Fibroblast of lung (primary cell): ENCODE data around the gene TIMP4. TPM values are rescaled to one million over a fixed set of nuclear protein-coding genes. Genes with fewer than 3 reads are reported as not detected.

Source experiments
- DNase-seq, 2 donors: peaks; one replicate each; pipeline versions ENCODE4 v3.0.0 to v3.0.0-alpha.2; 2010; ENCODE audit warnings: low read depth in 2 of 2
- H2AFZ ChIP-seq: 2 replicates; pipeline ENCODE4 v1.5.1; 2012; ENCODE audit warnings: low read length, control low read depth, inconsistent platforms
- H3K27ac ChIP-seq: 2 replicates; pipeline ENCODE4 v1.5.1; 2011; ENCODE audit warnings: low read length, control low read depth; ENCODE audit not compliant: insufficient read depth
- H3K27me3 ChIP-seq: 2 replicates; pipeline ENCODE4 v1.5.1; 2011; ENCODE audit warnings: mild to moderate bottlenecking, low read length; ENCODE audit not compliant: control insufficient read depth, insufficient read depth
- H3K36me3 ChIP-seq: 2 replicates; pipeline ENCODE4 v1.5.1; 2011; ENCODE audit warnings: low read length; ENCODE audit not compliant: control insufficient read depth, insufficient read depth
- H3K4me1 ChIP-seq: 2 replicates; pipeline ENCODE4 v1.5.1; 2011; ENCODE audit warnings: low read length; ENCODE audit not compliant: control insufficient read depth, insufficient read depth; ENCODE audit errors: extremely low read depth
- H3K4me2 ChIP-seq: 2 replicates; pipeline ENCODE4 v1.5.1; 2011; ENCODE audit warnings: low read length, control low read depth; ENCODE audit not compliant: insufficient read depth; ENCODE audit errors: extremely low read depth
- H3K4me3 ChIP-seq, 4 experiments: fragments of 200-600 bp in 1 of 4; sonication (generic) in 1 of 4; replicated peaks in 1 of 4; 2 replicates each; pipeline ENCODE4 v1.5.1; 2011 to 2016; ENCODE audit warnings: low read length in 4 of 4, low read depth in 3 of 4, mild to moderate bottlenecking in 3 of 4, control low read depth in 2 of 4, inconsistent platforms in 1 of 4, mixed read lengths in 1 of 4; ENCODE audit not compliant: insufficient read depth in 1 of 4; ENCODE audit errors: control extremely low read depth in 1 of 4
- H3K79me2 ChIP-seq: 2 replicates; pipeline ENCODE4 v1.5.1; 2012; ENCODE audit warnings: mild to moderate bottlenecking, low read length, inconsistent platforms; ENCODE audit not compliant: control insufficient read depth, insufficient read depth
- H3K9ac ChIP-seq: 2 replicates; pipeline ENCODE4 v1.5.1; 2011; ENCODE audit warnings: mild to moderate bottlenecking, low read length, control low read depth; ENCODE audit not compliant: insufficient read depth
- H3K9me3 ChIP-seq: 2 replicates; pipeline ENCODE4 v1.5.1; 2012; ENCODE audit warnings: low read depth, low read length; ENCODE audit not compliant: control insufficient read depth, insufficient read depth
- H4K20me1 ChIP-seq: 2 replicates; pipeline ENCODE4 v1.5.1; 2011; ENCODE audit warnings: low read length; ENCODE audit not compliant: control insufficient read depth, insufficient read depth; ENCODE audit errors: extremely low read depth
- EZH2 ChIP-seq: IDR thresholded peaks from 2 replicates; pipeline ENCODE4 v1.5.1; 2012; ENCODE audit warnings: low read length, control low read depth, mild to moderate bottlenecking; ENCODE audit errors: missing control alignments
- polyA plus RNA-seq, 2 donors: library from polyadenylated mRNA; depleted of rRNA in 1 of 2; stranded (reverse) in 1 of 2; unstranded in 1 of 2; fragments of >200 nt; gene quantifications; 2 replicates each; pipeline ENCODE4 v1.2.1, GENCODE V29; 2011 to 2012; ENCODE audit warnings: missing spikeins in 1 of 2
- total RNA-seq: library from RNA; depleted of rRNA; stranded (reverse); fragments of >200 nt; gene quantifications from 2 replicates; pipeline ENCODE4 v1.2.1, GENCODE V29; 2014
- TF ChIP-seq, protein P1 (sequence below), 2 donors: IDR thresholded peaks in 1 of 2; conservative IDR thresholded peaks in 1 of 2; 1 replicate in 1 of 2; 2 replicates in 1 of 2; pipeline ENCODE4 v1.5.1; 2011 to 2012; ENCODE audit warnings: low read length in 2 of 2, control low read depth in 1 of 2, inconsistent platforms in 1 of 2, low read depth in 1 of 2, mild to moderate bottlenecking in 1 of 2

TIMP4 gene
- total and polyA plus RNA-seq, 2 donors (not counting 1 experiment from before 2014, with no cell fraction given), result 2.8 to 12.6 TPM

DNA sequence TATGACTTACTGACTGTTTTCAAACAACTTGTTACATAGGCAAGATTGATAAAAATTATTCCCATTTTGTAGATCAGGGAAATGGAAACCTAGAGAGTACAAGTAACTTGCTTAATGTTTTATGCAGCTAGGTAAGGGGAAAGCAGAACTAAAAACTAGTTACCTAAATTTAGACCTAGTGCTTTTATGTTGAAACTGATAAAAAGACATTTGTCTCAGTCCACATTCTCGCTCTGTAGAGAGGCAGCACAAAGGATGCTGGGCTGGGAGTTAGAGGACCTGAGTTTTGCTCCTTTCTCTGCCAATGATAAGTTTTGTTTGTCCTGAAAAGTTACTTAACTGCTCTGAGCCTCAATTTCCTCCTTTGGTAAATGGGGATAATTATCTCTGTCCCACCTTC lies 17.4 kb downstream of the TIMP4 start:
- TF ChIP-seq EZH2, result no peak
- TF ChIP-seq, protein P1, sequence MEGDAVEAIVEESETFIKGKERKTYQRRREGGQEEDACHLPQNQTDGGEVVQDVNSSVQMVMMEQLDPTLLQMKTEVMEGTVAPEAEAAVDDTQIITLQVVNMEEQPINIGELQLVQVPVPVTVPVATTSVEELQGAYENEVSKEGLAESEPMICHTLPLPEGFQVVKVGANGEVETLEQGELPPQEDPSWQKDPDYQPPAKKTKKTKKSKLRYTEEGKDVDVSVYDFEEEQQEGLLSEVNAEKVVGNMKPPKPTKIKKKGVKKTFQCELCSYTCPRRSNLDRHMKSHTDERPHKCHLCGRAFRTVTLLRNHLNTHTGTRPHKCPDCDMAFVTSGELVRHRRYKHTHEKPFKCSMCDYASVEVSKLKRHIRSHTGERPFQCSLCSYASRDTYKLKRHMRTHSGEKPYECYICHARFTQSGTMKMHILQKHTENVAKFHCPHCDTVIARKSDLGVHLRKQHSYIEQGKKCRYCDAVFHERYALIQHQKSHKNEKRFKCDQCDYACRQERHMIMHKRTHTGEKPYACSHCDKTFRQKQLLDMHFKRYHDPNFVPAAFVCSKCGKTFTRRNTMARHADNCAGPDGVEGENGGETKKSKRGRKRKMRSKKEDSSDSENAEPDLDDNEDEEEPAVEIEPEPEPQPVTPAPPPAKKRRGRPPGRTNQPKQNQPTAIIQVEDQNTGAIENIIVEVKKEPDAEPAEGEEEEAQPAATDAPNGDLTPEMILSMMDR (conservative IDR thresholded peaks at IDR 0.05 in 1 of 2, IDR thresholded peaks at IDR 0.05 in 1 of 2; ENCODE audit: low read depth in 1 of 2, low read length in 2 of 2), result no peak
- Histone ChIP-seq H3K9me3 (no peaks in the 10 kb centered on the region), H2AFZ (no peak overlapping the region)

GRCh38 chr3:12139111-12139511 lies 19.6 kb downstream of the TIMP4 start:
- peak; percentile 50 to 87 for DNase-seq
- peaks cover 2% of the 10 kb centered on the region for H3K27me3 ChIP-seq

More for the DNA sequence above, 17.4 kb downstream of the TIMP4 start:
- Histone ChIP-seq H3K27me3 (peaks cover 2% of the 10 kb centered on the region), H3K36me3 (no peaks in the 10 kb centered on the region), H3K79me2 (no peaks in the 10 kb centered on the region), H3K27ac (no peak overlapping the region), H3K9ac (no peak overlapping the region), H3K4me1 (peaks cover 3% of the 10 kb centered on the region), H3K4me2 (no peak overlapping the region), H4K20me1 (no peaks in the 10 kb centered on the region), H3K4me3 (no peak overlapping the region)
- DNase-seq, result no peak

GRCh38 chr3:12138044-12138443 lies 20.7 kb downstream of the TIMP4 start:
- Histone ChIP-seq H3K27ac (no peak overlapping the region), H3K4me3 (no peak overlapping the region), H3K4me1 (no peaks in the 10 kb centered on the region), H3K27me3 (peaks cover 2% of the 10 kb centered on the region), H3K9ac (no peak overlapping the region), H4K20me1 (no peaks in the 10 kb centered on the region), H3K36me3 (no peaks in the 10 kb centered on the region), H3K79me2 (no peaks in the 10 kb centered on the region), H3K9me3 (no peaks in the 10 kb centered on the region), H3K4me2 (no peak overlapping the region), H2AFZ (no peak overlapping the region)
- TF ChIP-seq, protein P1 (conservative IDR thresholded peaks at IDR 0.05 in 1 of 2, IDR thresholded peaks at IDR 0.05 in 1 of 2; ENCODE audit: low read depth in 1 of 2, low read length in 2 of 2), result peak; percentile 25 to 54
- TF ChIP-seq EZH2, result no peak
- peak in 1 of 2 donors; percentile 54 for DNase-seq

More at GRCh38 chr3:12139111-12139511, 19.6 kb downstream of the TIMP4 start:
- H3K27ac ChIP-seq, result no peak overlapping the region
- no peak overlapping the region for H2AFZ ChIP-seq
- peaks cover under 1% of the 10 kb centered on the region for H3K4me1 ChIP-seq
- no peak overlapping the region for H3K4me3 ChIP-seq
- H3K4me2 ChIP-seq, result no peak overlapping the region
- TF ChIP-seq, protein P1 (conservative IDR thresholded peaks at IDR 0.05 in 1 of 2, IDR thresholded peaks at IDR 0.05 in 1 of 2; ENCODE audit: low read depth in 1 of 2, low read length in 2 of 2), result peak; percentile 74 to 81
- TF ChIP-seq EZH2, result no peak
- H3K36me3 ChIP-seq, result no peaks in the 10 kb centered on the region
- no peaks in the 10 kb centered on the region for H4K20me1 ChIP-seq
- H3K9me3 ChIP-seq, result no peaks in the 10 kb centered on the region
- H3K79me2 ChIP-seq, result no peaks in the 10 kb centered on the region
- H3K9ac ChIP-seq, result no peak overlapping the region
